Thyroid gland (tissue), 4 donors: ENCODE data around the gene PSEN2.

Source experiments
- CTCF ChIP-seq, 6 experiments: fragments of 200-600 bp in 3 of 6; fragments of 450-650 bp in 3 of 6; sonication (generic) in 3 of 6; IDR thresholded peaks; one replicate each; pipeline ENCODE4 v1.5.1; 2016 to 2019; ENCODE audit warnings: antibody characterized with exemption in 6 of 6, mild to moderate bottlenecking in 2 of 6, inconsistent platforms in 1 of 6, moderate library complexity in 1 of 6
- POLR2A ChIP-seq, 2 donors: fragments of 450-650 bp; IDR thresholded peaks; one replicate each; pipeline ENCODE4 v1.6.1; 2017; ENCODE audit warnings: antibody characterized with exemption in 2 of 2, mild to moderate bottlenecking in 2 of 2, moderate library complexity in 1 of 2

- TF ChIP-seq CTCF (IDR thresholded peaks at IDR 0.05) = no peak
- no peak for TF ChIP-seq POLR2A (IDR thresholded peaks at IDR 0.05)
These were observed 25.2 kb downstream of the PSEN2 start for GRCh38 chr1:226895644-226896043.
